ENCODE measurements around the gene UBE2G1. TPM values are rescaled to one million over a fixed set of nuclear protein-coding genes. Genes with fewer than 3 reads are reported as not detected.
A peak's percentile ranks its signal among the peaks of the same experiment; 100 is the strongest.

UBE2G1 gene
- total RNA-seq, 4 donors from 2014 or later: 26.4 to 54.1 (median 35.7) TPM

DNA sequence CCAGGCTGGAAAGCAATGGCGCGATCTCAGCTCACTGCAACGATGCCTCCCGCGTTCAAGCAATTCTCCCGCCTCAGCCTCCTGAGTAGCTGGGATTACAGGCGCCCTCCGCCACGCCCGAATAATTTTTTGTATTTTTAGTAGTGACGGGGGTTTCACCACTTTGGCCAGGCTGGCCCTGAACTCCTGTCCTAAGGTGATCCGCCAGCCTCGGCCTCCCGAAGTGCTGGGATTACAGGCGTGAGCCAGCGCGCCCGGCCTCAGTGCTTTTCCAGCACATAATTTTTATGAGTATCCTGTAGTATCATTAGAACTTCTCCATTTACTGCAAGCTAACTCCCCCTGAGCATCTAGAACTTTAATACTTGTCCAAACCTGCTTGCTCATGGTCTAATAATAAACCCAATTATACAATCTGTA, 1.8 kb downstream of the UBE2G1 start:
- H3K4me3 ChIP-seq: peak overlapping the region; percentile 77 to 100 (median 94)
- DNase-seq: no peak
- H3K36me3 ChIP-seq: no peaks in the 10 kb centered on the region
- peaks cover 0 to 6% (median 3%) of the 10 kb centered on the region in 4 donors for H3K4me1 ChIP-seq
- no peak for TF ChIP-seq POLR2A (IDR thresholded peaks at IDR 0.05)
- no peak for TF ChIP-seq CTCF (IDR thresholded peaks at IDR 0.05)
- H3K27ac ChIP-seq: peak overlapping the region; percentile 93 to 99 (median 98)
- no peaks in the 10 kb centered on the region for H3K9me3 ChIP-seq
- H3K27me3 ChIP-seq: no peaks in the 10 kb centered on the region

GRCh38 chr17:4362141-4362540, 4.3 kb downstream of the UBE2G1 start:
- H3K4me3 ChIP-seq: no peak overlapping the region
- H3K4me1 ChIP-seq: peaks cover 0 to 9% (median 4%) of the 10 kb centered on the region in 4 donors
- no peak for TF ChIP-seq POLR2A (IDR thresholded peaks at IDR 0.05)
- peak in 1 of 6 experiments; percentile 5 for TF ChIP-seq CTCF (IDR thresholded peaks at IDR 0.05)
- no peak for DNase-seq
- H3K27ac ChIP-seq: no peak overlapping the region
- H3K36me3 ChIP-seq: no peaks in the 10 kb centered on the region
- no peaks in the 10 kb centered on the region for H3K9me3 ChIP-seq
- no peaks in the 10 kb centered on the region for H3K27me3 ChIP-seq

GRCh38 chr17:4358154-4358553, 8.3 kb downstream of the UBE2G1 start:
- TF ChIP-seq POLR2A (IDR thresholded peaks at IDR 0.05) (no peak), CTCF (IDR thresholded peaks at IDR 0.05) (no peak)
- no peaks in the 10 kb centered on the region for H3K9me3 ChIP-seq

GRCh38 chr17:4357671-4358070, 8.8 kb downstream of the UBE2G1 start:
- Histone ChIP-seq H3K27me3 (no peaks in the 10 kb centered on the region), H3K4me1 (peaks cover 0 to 8% (median 7%) of the 10 kb centered on the region in 4 donors)
- TF ChIP-seq CTCF (IDR thresholded peaks at IDR 0.05) (no peak), POLR2A (IDR thresholded peaks at IDR 0.05) (no peak)

More at GRCh38 chr17:4358154-4358553, 8.3 kb downstream of the UBE2G1 start:
- no peak overlapping the region for H3K27ac ChIP-seq
- peaks cover 0 to 8% (median 7%) of the 10 kb centered on the region in 4 donors for H3K4me1 ChIP-seq
- H3K4me3 ChIP-seq: no peak overlapping the region
- no peaks in the 10 kb centered on the region for H3K27me3 ChIP-seq
- no peaks in the 10 kb centered on the region for H3K36me3 ChIP-seq
- DNase-seq: no peak

GRCh38 chr17:4357030-4357628, 9.3 kb downstream of the UBE2G1 start:
- no peak overlapping the region for H3K27ac ChIP-seq
- no peak for DNase-seq
- peaks cover 0 to 8% (median 7%) of the 10 kb centered on the region in 4 donors for H3K4me1 ChIP-seq
- TF ChIP-seq CTCF (IDR thresholded peaks at IDR 0.05): no peak
- no peak for TF ChIP-seq POLR2A (IDR thresholded peaks at IDR 0.05)
- H3K4me3 ChIP-seq: no peak overlapping the region
- H3K9me3 ChIP-seq: no peaks in the 10 kb centered on the region
- H3K36me3 ChIP-seq: no peaks in the 10 kb centered on the region
- no peaks in the 10 kb centered on the region for H3K27me3 ChIP-seq

More at GRCh38 chr17:4357671-4358070, 8.8 kb downstream of the UBE2G1 start:
- H3K4me3 ChIP-seq: no peak overlapping the region
- DNase-seq: no peak
- no peak overlapping the region for H3K27ac ChIP-seq
- no peaks in the 10 kb centered on the region for H3K9me3 ChIP-seq
- H3K36me3 ChIP-seq: no peaks in the 10 kb centered on the region

Measured in Peyer's patch (tissue), 4 donors.